HG03097 (cell line): ENCODE data around the gene ST6GALNAC4.
A peak's percentile ranks its signal among the peaks of the same experiment; 100 is the strongest.

Source experiments
- ATAC-seq: cut with Tn5 transposase; IDR thresholded peaks from one replicate; pipeline ENCODE4 v1.9.1; 2021; ENCODE audit not compliant: unreplicated experiment, low FRiP score

ST6GALNAC4 gene

GRCh38 chr9:127915801-127916719, 781 bp downstream of the ST6GALNAC4 start:
- ATAC-seq, result no peak

- no peak for ATAC-seq
Observed at GRCh38 chr9:127915325-127915752, 1.5 kb downstream of the ST6GALNAC4 start.

DNA sequence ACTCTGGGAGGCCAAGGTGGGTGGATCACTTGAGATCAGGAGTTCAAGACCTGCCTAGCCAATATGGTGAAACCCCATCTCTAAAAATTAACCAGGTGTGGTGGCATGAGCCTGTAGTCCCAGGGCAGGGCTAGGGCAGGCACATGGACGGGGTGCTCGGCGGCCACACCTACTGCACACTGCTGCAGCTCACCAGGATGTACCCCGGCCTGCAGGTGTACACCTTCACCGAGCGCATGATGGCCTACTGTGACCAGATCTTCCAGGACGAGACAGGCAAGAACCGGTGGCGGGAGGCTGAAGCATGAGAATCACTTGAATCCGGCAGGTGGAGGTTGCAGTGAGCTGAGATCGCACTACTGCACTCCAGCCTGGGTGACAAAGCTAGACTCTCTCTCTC, 3.2 kb downstream of the ST6GALNAC4 start:
- ATAC-seq, result no peak

- ATAC-seq, result no peak
Observed at GRCh38 chr9:127912882-127913281, 4.0 kb downstream of the ST6GALNAC4 start.

DNA sequence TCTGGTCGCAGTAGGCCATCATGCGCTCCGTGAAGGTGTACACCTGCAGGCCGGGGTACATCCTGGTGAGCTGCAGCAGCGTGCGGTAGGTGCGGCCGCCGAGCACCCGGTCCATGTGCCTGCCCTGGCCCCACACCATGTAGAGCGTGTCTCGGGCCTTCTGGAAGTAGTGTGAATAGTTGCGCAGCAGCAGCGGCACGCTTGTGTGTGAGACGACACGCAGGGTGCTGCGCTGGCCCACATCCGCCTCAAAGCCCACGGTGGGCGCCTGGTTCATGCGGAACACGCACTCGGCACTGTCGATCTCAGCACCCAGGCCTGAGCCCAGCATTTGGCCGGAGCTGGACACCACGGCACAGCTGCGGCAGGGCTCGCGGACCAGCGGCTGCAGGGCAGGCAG, 4.5 kb downstream of the ST6GALNAC4 start:
- no peak for ATAC-seq

DNA sequence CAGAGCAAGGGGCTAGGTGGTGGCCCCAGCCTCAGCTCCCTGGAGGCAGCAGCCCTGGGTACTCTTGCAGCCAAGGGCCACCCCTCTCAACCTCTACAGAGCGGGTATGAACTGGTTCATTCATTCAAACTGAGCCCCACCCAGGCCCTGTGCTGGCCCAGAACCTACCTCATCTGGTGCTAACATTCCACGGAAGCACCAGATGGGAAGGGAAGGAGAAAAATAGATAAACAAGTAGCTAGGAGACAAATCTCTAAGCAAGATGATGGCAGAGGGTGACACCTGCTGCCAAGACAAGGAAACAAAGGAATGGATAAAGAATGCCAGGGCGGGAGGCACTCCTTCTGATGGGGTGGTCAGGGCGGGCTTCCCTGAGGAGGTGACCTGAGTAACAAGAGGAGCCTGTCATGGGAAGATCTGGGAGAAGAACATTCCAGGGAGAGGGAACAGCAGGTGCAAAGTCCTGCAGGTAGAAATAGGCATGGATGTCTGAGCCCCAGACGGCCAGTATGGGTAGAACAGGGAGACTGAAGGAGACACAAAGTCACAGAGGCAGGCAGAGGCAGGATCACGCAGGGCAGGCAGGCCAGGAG, 6.1 kb downstream of the ST6GALNAC4 start:
- ATAC-seq, result no peak

DNA sequence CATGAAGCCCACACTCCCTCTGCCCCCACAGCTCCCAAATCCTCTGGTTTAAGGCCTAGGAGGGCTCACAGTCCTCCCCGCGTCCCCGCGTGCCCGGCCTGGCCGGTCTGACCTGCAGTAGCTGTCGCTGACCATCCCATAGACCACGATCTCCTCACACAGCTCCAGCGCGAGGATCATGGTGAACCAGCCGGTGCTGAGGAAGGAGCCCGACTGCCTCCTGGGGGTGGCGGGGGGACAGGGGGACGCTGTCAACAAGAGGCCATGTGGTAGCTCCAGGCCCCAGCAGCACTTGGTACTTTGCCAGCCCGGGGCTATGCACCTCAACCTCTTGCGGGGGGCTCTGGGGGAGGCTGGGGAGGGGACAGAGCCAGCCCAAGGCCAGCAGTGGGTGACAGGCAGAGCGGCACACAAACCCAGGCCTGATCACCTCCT, 7.0 kb downstream of the ST6GALNAC4 start:
- no peak for ATAC-seq

- no peak for ATAC-seq
Observed at GRCh38 chr9:127908660-127908926, 8.2 kb downstream of the ST6GALNAC4 start.

- no peak for ATAC-seq
Observed at GRCh38 chr9:127907867-127908659, 8.8 kb downstream of the ST6GALNAC4 start.

GRCh38 chr9:127905788-127906191, 11.1 kb downstream of the ST6GALNAC4 start:
- no peak for ATAC-seq

DNA sequence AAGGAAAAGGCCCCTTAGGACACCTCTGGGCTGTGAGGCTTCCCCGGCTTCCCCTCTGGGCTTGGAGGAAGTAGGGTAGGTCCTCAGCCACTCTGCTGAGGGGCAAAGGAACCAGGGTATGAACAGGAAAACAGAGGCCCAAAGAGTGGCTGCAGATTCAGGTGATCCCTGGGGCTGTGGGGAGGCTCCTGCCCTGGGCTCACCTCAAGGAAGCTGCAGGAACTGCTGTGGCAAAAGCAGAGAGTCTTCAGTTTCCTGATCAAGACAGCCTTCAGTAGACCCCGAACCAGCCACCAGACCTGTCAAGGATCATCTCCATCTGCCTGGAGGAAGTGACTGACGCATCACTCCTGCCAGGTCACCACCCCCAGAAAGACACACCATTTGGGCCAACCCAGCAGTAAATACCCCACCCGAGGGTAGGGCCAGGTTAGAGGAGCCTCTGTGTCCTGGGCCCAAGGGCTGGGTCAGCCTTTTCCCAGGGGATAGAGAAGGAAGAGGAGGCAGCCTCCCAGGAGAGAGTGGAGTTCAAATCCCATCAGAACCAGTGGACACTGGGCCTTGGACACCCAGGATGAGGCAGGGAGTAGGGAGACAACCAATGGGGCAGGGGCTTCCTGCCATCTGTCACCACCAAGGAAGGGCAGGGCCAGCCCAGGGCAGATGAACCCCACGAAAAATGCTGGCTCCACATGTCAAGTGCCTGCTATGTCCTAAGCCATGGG, 11.7 kb downstream of the ST6GALNAC4 start:
- ATAC-seq, result no peak

GRCh38 chr9:127904561-127905003, 12.3 kb downstream of the ST6GALNAC4 start:
- ATAC-seq, result no peak

DNA sequence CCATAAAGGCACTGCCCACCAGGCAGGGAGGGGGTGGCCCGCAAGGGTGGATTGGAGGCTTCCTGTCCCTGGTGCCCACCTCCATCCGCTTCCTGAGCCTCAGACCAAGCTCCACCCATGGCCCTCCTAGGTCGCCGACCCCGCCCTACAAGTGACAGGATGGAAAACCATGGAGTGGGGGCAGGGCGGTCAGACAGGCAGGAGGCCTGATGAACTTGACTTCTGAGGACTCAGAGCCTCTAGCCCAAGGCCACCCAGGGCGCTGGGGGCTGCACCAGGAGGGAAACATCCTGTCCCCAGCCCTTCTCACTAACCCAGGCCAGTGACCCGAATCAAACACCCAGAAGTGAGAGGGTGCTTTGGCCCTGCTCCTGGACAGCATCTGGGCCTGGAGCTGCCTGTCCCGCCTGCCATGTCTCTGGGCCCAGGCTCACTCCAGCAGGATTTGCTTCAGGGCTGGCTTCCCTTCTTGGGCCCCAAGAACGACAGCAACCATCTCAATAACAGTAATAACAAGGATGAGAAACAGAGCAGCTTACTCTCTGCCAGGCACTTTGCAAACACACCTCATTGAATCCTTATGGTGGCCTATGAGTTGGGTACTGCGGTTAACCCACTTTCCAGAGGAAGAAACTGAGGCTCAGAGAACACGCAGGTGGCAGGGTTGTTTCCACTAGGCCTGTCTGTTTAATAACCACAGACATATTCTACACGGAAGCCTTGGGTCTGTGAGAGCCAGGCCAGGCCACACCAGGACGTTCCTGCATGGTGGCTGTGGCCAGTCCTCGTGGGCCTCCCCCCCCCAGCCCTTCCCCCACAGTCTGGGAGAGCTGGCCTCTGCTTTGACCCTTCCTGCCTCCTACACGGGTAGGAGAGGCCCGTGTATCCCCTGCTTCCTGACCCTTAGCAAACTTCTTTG, 13.0 kb downstream of the ST6GALNAC4 start:
- ATAC-seq, result peak; percentile 22

GRCh38 chr9:127899128-127899943, 17.5 kb downstream of the ST6GALNAC4 start, which contains the start of gene ST6GALNAC6:
Gene ST6GALNAC6 (minus strand): TSS chr9:127899603. CDS start chr9:127897981, 1,622 bp downstream.
- ATAC-seq, result no peak

DNA sequence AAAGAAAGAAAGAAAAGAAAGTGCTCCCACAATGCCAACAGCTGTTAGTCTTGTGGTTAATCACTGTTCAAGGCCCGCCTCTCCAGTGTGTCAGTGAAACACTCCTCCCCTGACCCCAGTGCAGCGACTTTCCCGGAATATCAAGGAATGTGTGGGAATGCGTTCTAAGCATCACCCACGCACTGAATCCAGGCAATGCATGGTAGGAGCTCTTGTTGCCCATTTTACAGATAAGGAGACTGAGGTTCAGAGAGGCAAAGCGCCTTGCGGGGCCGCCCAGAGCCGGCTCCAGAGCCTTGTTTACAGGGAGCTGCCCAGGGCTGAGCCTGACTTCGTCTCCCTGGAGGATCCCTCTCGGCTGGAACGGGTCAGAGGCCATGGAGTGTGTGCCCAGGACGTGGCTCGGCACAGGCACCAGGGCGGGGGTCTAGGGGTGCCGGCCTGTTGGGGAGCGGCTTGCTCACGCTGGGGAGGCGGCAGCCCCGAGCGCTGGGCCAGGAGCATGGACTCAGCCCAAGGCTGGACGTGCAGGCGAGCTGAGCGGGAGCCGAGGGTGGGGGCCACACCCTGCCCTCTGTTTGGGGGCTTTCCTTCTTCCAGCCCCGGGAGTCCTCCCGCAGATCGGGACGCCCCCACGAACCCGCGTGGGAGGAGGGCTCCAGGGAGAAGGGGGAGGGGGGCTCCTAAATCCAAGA, 18.3 kb downstream of the ST6GALNAC4 start:
- ATAC-seq, result no peak

GRCh38 chr9:127897193-127897692, 19.6 kb downstream of the ST6GALNAC4 start:
- no peak for ATAC-seq

DNA sequence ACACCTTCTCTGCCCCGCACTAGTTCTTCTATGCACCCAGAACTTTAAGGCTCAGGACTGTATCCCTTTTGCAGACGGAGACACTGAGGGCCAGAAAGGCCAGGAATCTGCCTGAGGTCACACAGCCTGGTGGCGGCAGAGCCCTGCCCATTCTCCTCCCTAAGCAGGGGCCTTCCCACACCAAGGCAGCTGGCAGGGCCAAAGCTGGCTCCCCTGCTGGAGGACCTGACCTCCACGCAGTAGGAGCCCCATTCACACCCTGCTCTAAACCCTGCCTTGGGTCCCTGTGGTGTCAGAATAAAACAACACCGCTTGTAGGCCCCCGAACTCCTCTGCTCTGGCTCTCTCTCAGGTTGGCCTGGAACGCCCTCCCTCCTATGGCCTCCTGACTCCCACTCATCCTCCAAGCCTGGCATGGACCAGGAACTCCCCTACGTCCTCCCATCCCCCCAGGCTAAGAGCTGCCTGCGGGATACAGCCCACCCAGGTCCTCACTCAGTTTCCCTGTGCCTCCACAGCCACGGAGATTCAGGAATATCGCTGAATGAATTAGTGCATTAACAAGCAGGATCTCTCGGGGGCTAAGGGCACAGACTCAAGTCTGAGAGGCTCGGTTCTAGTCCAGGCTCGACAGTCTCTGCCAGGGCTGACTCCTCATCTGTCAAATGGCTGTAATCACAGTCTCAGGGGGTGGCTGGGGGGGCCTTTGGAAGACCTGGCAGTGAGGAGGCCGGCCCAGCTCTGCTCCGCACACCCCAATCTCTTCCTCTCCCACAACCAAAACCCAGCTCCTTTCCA, 20.2 kb downstream of the ST6GALNAC4 start:
- ATAC-seq, result no peak
